Keratinocyte (primary cell): ENCODE measurements around the gene CASK. TPM values are rescaled to one million over a fixed set of nuclear protein-coding genes. Genes with fewer than 3 reads are reported as not detected.

Experiments
- DNase-seq: peaks from one replicate; pipeline ENCODE4 v3.0.0-alpha.2; 2011; ENCODE audit warnings: low read depth, missing footprints, low spot score
- FAIRE-seq: peaks from 2 replicates; lab custom pipeline; 2011; peaks lifted over from hg19 to GRCh38; lab: Jason Lieb, UNC
- H2AFZ ChIP-seq: 2 replicates; pipeline ENCODE4 v1.6.0; 2012; ENCODE audit warnings: low read length, control low read depth, inconsistent platforms; ENCODE audit not compliant: control insufficient read depth
- H3K27ac ChIP-seq: 2 replicates; pipeline ENCODE4 v1.5.1; 2011; ENCODE audit warnings: low read length; ENCODE audit not compliant: control insufficient read depth, insufficient read depth
- H3K27me3 ChIP-seq: 3 replicates; pipeline ENCODE4 v1.6.0; 2011; ENCODE audit warnings: low read length; ENCODE audit not compliant: control insufficient read depth, insufficient read depth; ENCODE audit errors: extremely low read depth
- H3K36me3 ChIP-seq, 2 experiments: 2 replicates in 1 of 2; 3 replicates in 1 of 2; pipeline ENCODE4 v1.5.1; 2011; ENCODE audit warnings: low read length in 2 of 2, mild to moderate bottlenecking in 1 of 2; ENCODE audit not compliant: control insufficient read depth in 2 of 2, insufficient read depth in 2 of 2; ENCODE audit errors: extremely low read depth in 1 of 2
- H3K4me1 ChIP-seq: 3 replicates; pipeline ENCODE4 v1.5.1; 2011; ENCODE audit warnings: low read length; ENCODE audit not compliant: control insufficient read depth, insufficient read depth; ENCODE audit errors: extremely low read depth
- H3K4me2 ChIP-seq: 3 replicates; pipeline ENCODE4 v1.6.0; 2011; ENCODE audit warnings: low read depth, low read length; ENCODE audit not compliant: control insufficient read depth, insufficient read depth; ENCODE audit errors: extremely low read depth
- H3K4me3 ChIP-seq, 3 experiments: fragments of 200-600 bp in 1 of 3; sonication (generic) in 1 of 3; 2 replicates in 2 of 3; 3 replicates in 1 of 3; pipeline ENCODE4 v1.5.1; 2011 to 2016; ENCODE audit warnings: low read length in 3 of 3, mild to moderate bottlenecking in 3 of 3, control low read depth in 2 of 3, inconsistent platforms in 1 of 3, low read depth in 1 of 3, mixed read lengths in 1 of 3, mixed run types in 1 of 3, moderate library complexity in 1 of 3; ENCODE audit not compliant: control insufficient read depth in 2 of 3, insufficient read depth in 2 of 3; ENCODE audit errors: extremely low read depth in 1 of 3
- H3K79me2 ChIP-seq: 2 replicates; pipeline ENCODE4 v1.6.0; 2012; ENCODE audit warnings: low read length; ENCODE audit not compliant: control insufficient read depth, insufficient read depth
- H3K9ac ChIP-seq: 3 replicates; pipeline ENCODE4 v1.6.0; 2011; ENCODE audit warnings: low read length; ENCODE audit not compliant: control insufficient read depth, insufficient read depth; ENCODE audit errors: extremely low read depth
- H3K9me1 ChIP-seq: 3 replicates; pipeline ENCODE4 v1.6.0; 2011; ENCODE audit warnings: low read length; ENCODE audit not compliant: control insufficient read depth, insufficient read depth; ENCODE audit errors: extremely low read depth
- H3K9me3 ChIP-seq: 2 replicates; pipeline ENCODE4 v1.5.1; 2012; ENCODE audit warnings: low read depth, low read length; ENCODE audit not compliant: control insufficient read depth
- H4K20me1 ChIP-seq: 3 replicates; pipeline ENCODE4 v1.6.0; 2011; ENCODE audit warnings: low read length; ENCODE audit not compliant: control insufficient read depth, insufficient read depth; ENCODE audit errors: extremely low read depth
- CTCF ChIP-seq, 3 experiments: IDR thresholded peaks in 1 of 3; conservative IDR thresholded peaks in 1 of 3; optimal IDR thresholded peaks in 1 of 3; 2 replicates in 2 of 3; 3 replicates in 1 of 3; pipeline versions ENCODE3 to v1.5.1; 2011; ENCODE audit warnings: low read length in 3 of 3, mild to moderate bottlenecking in 3 of 3, moderate library complexity in 2 of 3, control low read depth in 1 of 3, inconsistent platforms in 1 of 3; ENCODE audit not compliant: insufficient read depth in 2 of 3; ENCODE audit errors: extremely low read depth in 1 of 3
- EZH2 ChIP-seq: IDR thresholded peaks from one replicate; pipeline ENCODE4 v1.6.1; 2012; ENCODE audit warnings: inconsistent platforms, mild to moderate bottlenecking, low read length, moderate library complexity
- dilution Hi-C: fragments of 300-500 bp; cut with MboI; formaldehyde crosslinking; loops from one replicate; pipeline ENCODE4 v1.7.0; 2020; ENCODE audit warnings: low sequenced_read_pairs; ENCODE audit not compliant: extremely low pct_ligation_motif_present
- polyA plus RNA-seq, 5 experiments: library from polyadenylated mRNA; depleted of rRNA in 3 of 5; stranded (reverse) in 3 of 5; stranded (forward) in 1 of 5; unstranded in 1 of 5; fragments of >200 nt; gene quantifications; 1 replicate in 1 of 5; 2 replicates in 3 of 5; 3 replicates in 1 of 5; pipeline versions ENCODE4 v1.2.1 to v1.2.3, GENCODE V29; 2011 to 2012; ENCODE audit warnings: missing spikeins in 2 of 5, low read depth in 1 of 5, low replicate concordance in 1 of 5

CASK gene
- polyA plus RNA-seq, 1 donor (not counting 4 experiments of a cell fraction or from before 2014, with no cell fraction given), result 33.7 TPM

GRCh38 chrX:41825796-41826195 lies 97.6 kb downstream of the CASK start:
- H2AFZ ChIP-seq, result no peak overlapping the region
- H3K27ac ChIP-seq, result no peak overlapping the region
- H3K9me3 ChIP-seq, result no peaks in the 10 kb centered on the region
- FAIRE-seq (no peak), DNase-seq (no peak)
- H3K36me3 ChIP-seq, result peaks cover 0 to 1% of the 10 kb centered on the region in 2 experiments
- H3K79me2 ChIP-seq, result no peaks in the 10 kb centered on the region
- H3K27me3 ChIP-seq, result no peaks in the 10 kb centered on the region
- dilution Hi-C loops, result no loop called here
- no peak overlapping the region for H3K4me3 ChIP-seq
- no peaks in the 10 kb centered on the region for H3K9me1 ChIP-seq
- no peaks in the 10 kb centered on the region for H4K20me1 ChIP-seq
- no peak overlapping the region for H3K9ac ChIP-seq
- H3K4me1 ChIP-seq, result no peaks in the 10 kb centered on the region
- H3K4me2 ChIP-seq, result no peak overlapping the region
- no peak for TF ChIP-seq EZH2
- TF ChIP-seq CTCF (optimal IDR thresholded peaks at IDR 0.05 in 1 of 3, IDR thresholded peaks at IDR 0.05 in 1 of 3, conservative IDR thresholded peaks at IDR 0.05 in 1 of 3; ENCODE audit: extremely low read depth in 1 of 3, insufficient read depth in 2 of 3, low read length in 3 of 3), result no peak

DNA sequence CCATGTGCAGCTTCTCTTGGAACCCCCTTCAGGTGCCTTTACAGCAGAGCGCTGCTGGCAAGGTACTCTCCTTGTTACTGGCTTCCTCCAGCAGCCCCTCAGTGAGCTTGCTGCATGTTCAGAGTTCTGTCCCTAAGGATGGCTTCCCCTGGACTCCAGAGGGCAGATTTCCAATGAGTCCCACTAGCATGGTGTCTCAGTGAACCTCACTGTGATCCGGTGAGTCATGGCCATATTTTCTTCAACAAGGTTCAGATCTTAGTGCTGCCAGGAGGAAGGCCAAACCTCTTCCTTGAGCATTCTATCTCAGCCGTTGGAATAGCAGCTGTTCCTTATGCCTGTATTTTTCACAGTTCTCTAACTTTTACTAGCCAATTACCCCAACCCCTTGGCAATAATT lies 98.8 kb downstream of the CASK start:
- H3K9ac ChIP-seq, result no peak overlapping the region
- DNase-seq, result no peak
- H3K79me2 ChIP-seq, result no peaks in the 10 kb centered on the region
- H3K4me1 ChIP-seq, result no peaks in the 10 kb centered on the region
- H2AFZ ChIP-seq, result no peak overlapping the region
- no peak overlapping the region for H3K4me2 ChIP-seq
- H3K9me3 ChIP-seq, result no peaks in the 10 kb centered on the region
- H3K9me1 ChIP-seq, result no peaks in the 10 kb centered on the region
- peaks cover 0 to 1% of the 10 kb centered on the region in 2 experiments for H3K36me3 ChIP-seq
- no peaks in the 10 kb centered on the region for H3K27me3 ChIP-seq
- H3K27ac ChIP-seq, result no peak overlapping the region
- H4K20me1 ChIP-seq, result no peaks in the 10 kb centered on the region
- dilution Hi-C loops, result no loop called here
- FAIRE-seq, result no peak
- no peak overlapping the region for H3K4me3 ChIP-seq
- TF ChIP-seq CTCF (optimal IDR thresholded peaks at IDR 0.05 in 1 of 3, IDR thresholded peaks at IDR 0.05 in 1 of 3, conservative IDR thresholded peaks at IDR 0.05 in 1 of 3; ENCODE audit: extremely low read depth in 1 of 3, insufficient read depth in 2 of 3, low read length in 3 of 3) (no peak), EZH2 (no peak)
